ENCODE measurements around the gene RPSA.
"Not testable (repeated sequence)": the region's sequence is repeated elsewhere in the genome, so short reads cannot be mapped to it uniquely, and the experiment has no call there.

RPSA gene

DNA sequence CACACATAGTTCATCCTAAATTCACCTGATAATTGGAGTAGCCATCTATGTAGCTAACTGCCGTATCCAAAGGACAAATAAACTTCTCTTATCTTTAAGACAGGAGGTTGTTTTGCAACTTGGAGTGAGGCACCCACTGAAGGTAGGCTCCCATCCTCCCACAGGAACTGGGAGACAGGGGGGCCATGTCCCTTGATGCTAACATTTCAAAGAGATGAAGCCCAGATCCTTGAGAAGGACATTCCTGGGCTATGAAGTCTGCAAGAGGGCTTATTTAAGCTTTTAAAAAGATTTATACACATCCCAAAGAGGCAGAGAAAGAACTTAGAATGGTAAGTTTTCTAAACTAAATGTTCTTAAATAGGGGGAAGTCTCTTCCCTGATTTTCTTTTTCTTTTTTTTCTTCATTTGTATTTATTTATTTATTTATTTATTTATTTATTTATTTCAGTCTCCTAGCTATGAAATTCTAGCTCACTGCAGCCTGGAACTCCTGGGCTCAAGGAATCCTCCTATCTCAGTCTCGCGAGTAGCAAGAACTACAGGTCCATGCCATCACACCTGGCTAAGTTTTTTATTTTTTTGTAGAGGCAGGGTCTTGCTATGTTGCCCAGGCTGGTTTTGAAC is 48.2 kb downstream of the RPSA start:
- no peak for DNase-seq (ENCODE audit: low read depth in 2 of 2)

DNA sequence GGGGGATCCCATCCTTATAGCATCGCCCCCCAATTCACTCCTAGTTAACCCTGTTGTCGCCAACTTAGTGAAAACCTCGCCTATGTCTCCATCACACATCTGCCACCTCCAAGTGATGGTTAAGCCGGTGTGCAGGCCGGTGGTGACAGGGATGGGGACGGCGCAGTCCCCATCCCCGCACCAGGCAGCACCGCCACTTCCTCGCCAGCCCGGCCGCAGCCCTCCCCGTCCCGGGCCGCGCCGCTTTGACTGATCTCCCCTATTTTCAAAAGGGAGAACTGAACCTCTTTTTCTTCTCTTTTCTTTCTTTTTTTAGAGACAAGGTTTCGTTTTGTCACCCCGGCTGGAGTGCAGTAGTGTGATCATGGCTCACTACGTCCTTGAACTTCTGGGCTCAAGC is 49.6 kb downstream of the RPSA start:
- no peak for DNase-seq (ENCODE audit: low read depth in 2 of 2)

DNA sequence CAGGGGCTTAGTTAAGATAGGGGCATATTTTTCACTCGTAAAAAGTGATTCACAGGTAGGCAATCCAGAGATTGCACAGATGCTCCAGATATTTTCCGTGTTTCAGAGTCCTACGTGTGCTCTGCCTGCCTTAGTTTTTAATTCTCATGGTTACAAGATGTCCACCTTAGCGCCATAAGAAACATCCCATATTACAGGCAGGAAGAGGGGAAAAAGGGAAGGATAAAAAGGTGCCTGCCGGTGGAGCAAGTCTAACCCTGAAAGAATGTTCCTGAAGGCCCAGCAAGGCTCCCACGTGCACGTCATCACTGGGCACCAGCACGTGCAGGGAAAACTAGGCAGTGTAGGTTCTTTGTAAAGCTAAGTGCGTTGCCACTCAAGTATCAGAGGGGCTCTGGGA is 50.8 kb downstream of the RPSA start:
- DNase-seq (ENCODE audit: low read depth in 2 of 2): no peak

DNA sequence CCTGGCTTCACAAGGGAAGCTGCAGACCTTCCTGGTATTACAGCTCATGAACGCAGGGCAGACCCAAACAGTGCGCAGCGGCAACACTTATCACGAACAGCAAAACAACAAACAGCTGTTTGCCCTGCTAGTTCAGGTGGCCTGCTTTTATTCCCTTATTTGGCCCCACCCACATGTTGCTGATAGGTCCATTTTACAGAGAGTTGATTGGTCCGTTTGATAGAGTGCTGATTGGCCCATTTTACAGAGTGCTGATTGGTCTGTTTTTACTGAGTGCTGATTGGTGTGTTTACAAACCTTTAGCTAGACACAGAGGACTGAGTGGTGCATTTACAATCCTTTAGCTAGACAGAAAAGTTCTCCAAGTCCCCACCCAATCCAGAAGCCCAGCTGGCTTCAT is 52.1 kb downstream of the RPSA start:
- not testable (repeated sequence) for DNase-seq (ENCODE audit: low read depth in 2 of 2)

DNA sequence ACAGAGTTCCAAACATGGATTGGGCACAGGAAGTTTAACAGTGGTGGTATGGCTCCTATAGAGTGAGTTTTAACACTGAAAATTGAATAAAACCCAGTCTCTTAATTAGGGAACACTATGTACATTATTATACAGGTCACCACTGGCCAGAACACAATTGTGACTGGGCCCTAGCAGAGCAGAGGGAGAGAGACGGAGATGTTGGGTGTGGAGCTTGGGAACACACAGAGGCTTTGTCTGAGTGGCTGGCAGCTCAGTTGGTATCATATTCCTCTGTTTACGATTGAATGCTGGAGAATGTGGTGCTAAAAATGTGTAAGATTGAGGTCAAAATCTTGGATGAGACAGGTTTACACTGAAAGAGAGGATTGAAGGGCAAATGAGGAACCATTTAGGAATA is 54.2 kb downstream of the RPSA start:
- no peak for DNase-seq (ENCODE audit: low read depth in 2 of 2)
